GM21515 (cell line): ENCODE results near the gene EIF3CL.
"Not testable (repeated sequence)": the region's sequence is repeated elsewhere in the genome, so short reads cannot be mapped to it uniquely, and the experiment has no call there.

ENCODE experiments used
- ATAC-seq: cut with Tn5 transposase; IDR thresholded peaks from one replicate; pipeline ENCODE4 v1.9.1; 2021; ENCODE audit not compliant: unreplicated experiment

EIF3CL gene

GRCh38 chr16:28403220-28404072 is at the start of gene EIF3CL:
EIF3CL (minus strand) TSS chr16:28403841; CDS start chr16:28403618, 223 bp downstream.
- peak; percentile 97 for ATAC-seq

- ATAC-seq = not testable (repeated sequence)
Measured at GRCh38 chr16:28447081-28447480, 43.4 kb upstream of the EIF3CL start.

GRCh38 chr16:28446388-28446787 is 42.7 kb upstream of the EIF3CL start:
- ATAC-seq = not testable (repeated sequence)

GRCh38 chr16:28443943-28444342 is 40.3 kb upstream of the EIF3CL start:
- ATAC-seq = not testable (repeated sequence)

- ATAC-seq = not testable (repeated sequence)
Measured at GRCh38 chr16:28438899-28439298, 35.3 kb upstream of the EIF3CL start.

- ATAC-seq = not testable (repeated sequence)
Measured at GRCh38 chr16:28435340-28435739, 31.7 kb upstream of the EIF3CL start.

- not testable (repeated sequence) for ATAC-seq
Measured at GRCh38 chr16:28426060-28426680, 22.5 kb upstream of the EIF3CL start.

- ATAC-seq = not testable (repeated sequence)
Measured at GRCh38 chr16:28421071-28421750, 17.6 kb upstream of the EIF3CL start.

GRCh38 chr16:28417033-28417432 is 13.4 kb upstream of the EIF3CL start:
- ATAC-seq = not testable (repeated sequence)

- ATAC-seq = not testable (repeated sequence)
Measured at GRCh38 chr16:28414530-28414929, 10.9 kb upstream of the EIF3CL start.

GRCh38 chr16:28413585-28413984 is 9.9 kb upstream of the EIF3CL start:
- ATAC-seq = not testable (repeated sequence)

- not testable (repeated sequence) for ATAC-seq
Measured at GRCh38 chr16:28392054-28392453, 11.6 kb downstream of the EIF3CL start.

GRCh38 chr16:28382177-28382867 is 21.3 kb downstream of the EIF3CL start:
- not testable (repeated sequence) for ATAC-seq

- not testable (repeated sequence) for ATAC-seq
Measured at GRCh38 chr16:28377822-28378221, 25.8 kb downstream of the EIF3CL start.

- not testable (repeated sequence) for ATAC-seq
Measured at GRCh38 chr16:28377108-28377625, 26.5 kb downstream of the EIF3CL start.

GRCh38 chr16:28375115-28375514 is 28.5 kb downstream of the EIF3CL start:
- ATAC-seq = not testable (repeated sequence)

GRCh38 chr16:28374281-28374680 is 29.4 kb downstream of the EIF3CL start:
- ATAC-seq = not testable (repeated sequence)

- ATAC-seq = not testable (repeated sequence)
Measured at GRCh38 chr16:28367926-28368325, 35.7 kb downstream of the EIF3CL start.

GRCh38 chr16:28364268-28365173 is 39.1 kb downstream of the EIF3CL start:
- ATAC-seq = peak; percentile 90
